ENCODE measurements around the gene KIF16B. TPM values are rescaled to one million over a fixed set of nuclear protein-coding genes. Genes with fewer than 3 reads are reported as not detected.

The KIF16B gene
- total and polyA plus RNA-seq, 2 of the 13 experiments (the other 11 are each of a cell fraction or from before 2014, with no cell fraction given) = 6.9 to 18.0 TPM

DNA sequence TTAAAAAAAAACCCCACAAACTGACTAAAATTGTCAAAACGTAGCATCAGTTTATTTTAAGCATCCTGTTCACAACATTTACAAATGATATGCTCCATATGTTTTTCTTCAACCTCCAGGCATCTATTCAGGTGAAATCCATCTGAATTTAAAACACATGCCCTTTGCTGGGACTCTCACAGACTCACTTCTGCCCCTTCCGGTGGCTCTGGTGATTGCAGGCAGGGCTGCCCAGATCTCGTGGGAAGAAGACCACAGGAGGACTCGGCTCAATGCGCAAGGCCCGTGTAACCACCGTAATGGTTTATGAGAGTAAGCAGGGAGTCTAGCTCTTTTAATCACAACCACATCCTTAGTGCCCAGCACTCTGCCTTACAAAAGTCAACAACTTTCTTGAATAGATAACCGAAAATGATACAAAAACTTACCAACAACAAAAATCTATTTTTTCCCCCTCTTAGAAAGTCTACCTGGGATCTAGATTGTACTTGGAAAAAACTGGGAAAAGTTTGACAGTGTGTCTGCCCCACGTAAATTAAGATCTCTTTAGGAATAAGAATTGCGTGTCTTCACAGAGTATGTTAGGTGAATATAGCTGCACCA is 139.1 kb downstream of the KIF16B start (continued):
- no peak for TF ChIP-seq ZNF768 (CRISPR knock-in tag; IDR thresholded peaks at IDR 0.05)
- TF ChIP-seq, protein P1, sequence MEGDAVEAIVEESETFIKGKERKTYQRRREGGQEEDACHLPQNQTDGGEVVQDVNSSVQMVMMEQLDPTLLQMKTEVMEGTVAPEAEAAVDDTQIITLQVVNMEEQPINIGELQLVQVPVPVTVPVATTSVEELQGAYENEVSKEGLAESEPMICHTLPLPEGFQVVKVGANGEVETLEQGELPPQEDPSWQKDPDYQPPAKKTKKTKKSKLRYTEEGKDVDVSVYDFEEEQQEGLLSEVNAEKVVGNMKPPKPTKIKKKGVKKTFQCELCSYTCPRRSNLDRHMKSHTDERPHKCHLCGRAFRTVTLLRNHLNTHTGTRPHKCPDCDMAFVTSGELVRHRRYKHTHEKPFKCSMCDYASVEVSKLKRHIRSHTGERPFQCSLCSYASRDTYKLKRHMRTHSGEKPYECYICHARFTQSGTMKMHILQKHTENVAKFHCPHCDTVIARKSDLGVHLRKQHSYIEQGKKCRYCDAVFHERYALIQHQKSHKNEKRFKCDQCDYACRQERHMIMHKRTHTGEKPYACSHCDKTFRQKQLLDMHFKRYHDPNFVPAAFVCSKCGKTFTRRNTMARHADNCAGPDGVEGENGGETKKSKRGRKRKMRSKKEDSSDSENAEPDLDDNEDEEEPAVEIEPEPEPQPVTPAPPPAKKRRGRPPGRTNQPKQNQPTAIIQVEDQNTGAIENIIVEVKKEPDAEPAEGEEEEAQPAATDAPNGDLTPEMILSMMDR (CRISPR knock-in tag; IDR thresholded peaks at IDR 0.05) = peak; percentile 81
- no peak for TF ChIP-seq ZNF616 (CRISPR knock-in tag; IDR thresholded peaks at IDR 0.05; ENCODE audit: low read depth)
- TF ChIP-seq ZNF724P (CRISPR knock-in tag; IDR thresholded peaks at IDR 0.05; ENCODE audit: borderline replicate concordance) = no peak
- TF ChIP-seq ZNF660 (CRISPR knock-in tag; IDR thresholded peaks at IDR 0.05; ENCODE audit: borderline replicate concordance, low read depth) = no peak
- no peak for TF ChIP-seq MED8 (CRISPR knock-in tag; IDR thresholded peaks at IDR 0.05; ENCODE audit: insufficient replicate concordance)
- TF ChIP-seq ZNF274 (CRISPR knock-in tag; IDR thresholded peaks at IDR 0.05) = no peak
- 0 out of 2 replicates have a peak, but pooled peaks have one; percentile 26 for TF ChIP-seq POGZ (CRISPR knock-in tag; IDR thresholded peaks at IDR 0.05)
- no peak for TF ChIP-seq HCFC1 (IDR thresholded peaks at IDR 0.05; ENCODE audit: low read depth, low read length)
- TF ChIP-seq MYPOP (CRISPR knock-in tag; IDR thresholded peaks at IDR 0.05) = no peak
- TF ChIP-seq ZFP62 (CRISPR knock-in tag; IDR thresholded peaks at IDR 0.05) = no peak
- TF ChIP-seq SMC3 (IDR thresholded peaks at IDR 0.05; ENCODE audit: low read length) = peak; percentile 59
- 0 out of 2 replicates have a peak, but pooled peaks have one; percentile 21 for TF ChIP-seq ARID3A (IDR thresholded peaks at IDR 0.05; ENCODE audit: low read depth, low read length)
- TF ChIP-seq NCOA5 (CRISPR knock-in tag; IDR thresholded peaks at IDR 0.05) = no peak
- TF ChIP-seq, protein P2, sequence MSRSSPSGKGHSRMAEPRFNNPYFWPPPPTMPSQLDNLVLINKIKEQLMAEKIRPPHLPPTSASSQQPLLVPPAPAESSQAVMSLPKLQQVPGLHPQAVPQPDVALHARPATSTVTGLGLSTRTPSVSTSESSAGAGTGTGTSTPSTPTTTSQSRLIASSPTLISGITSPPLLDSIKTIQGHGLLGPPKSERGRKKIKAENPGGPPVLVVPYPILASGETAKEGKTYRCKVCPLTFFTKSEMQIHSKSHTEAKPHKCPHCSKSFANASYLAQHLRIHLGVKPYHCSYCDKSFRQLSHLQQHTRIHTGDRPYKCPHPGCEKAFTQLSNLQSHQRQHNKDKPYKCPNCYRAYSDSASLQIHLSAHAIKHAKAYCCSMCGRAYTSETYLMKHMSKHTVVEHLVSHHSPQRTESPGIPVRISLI (CRISPR knock-in tag; IDR thresholded peaks at IDR 0.05; ENCODE audit: borderline replicate concordance) = no peak
- peak; percentile 74 for TF ChIP-seq STAG1 (CRISPR knock-in tag; IDR thresholded peaks at IDR 0.05)
- TF ChIP-seq, protein P3, sequence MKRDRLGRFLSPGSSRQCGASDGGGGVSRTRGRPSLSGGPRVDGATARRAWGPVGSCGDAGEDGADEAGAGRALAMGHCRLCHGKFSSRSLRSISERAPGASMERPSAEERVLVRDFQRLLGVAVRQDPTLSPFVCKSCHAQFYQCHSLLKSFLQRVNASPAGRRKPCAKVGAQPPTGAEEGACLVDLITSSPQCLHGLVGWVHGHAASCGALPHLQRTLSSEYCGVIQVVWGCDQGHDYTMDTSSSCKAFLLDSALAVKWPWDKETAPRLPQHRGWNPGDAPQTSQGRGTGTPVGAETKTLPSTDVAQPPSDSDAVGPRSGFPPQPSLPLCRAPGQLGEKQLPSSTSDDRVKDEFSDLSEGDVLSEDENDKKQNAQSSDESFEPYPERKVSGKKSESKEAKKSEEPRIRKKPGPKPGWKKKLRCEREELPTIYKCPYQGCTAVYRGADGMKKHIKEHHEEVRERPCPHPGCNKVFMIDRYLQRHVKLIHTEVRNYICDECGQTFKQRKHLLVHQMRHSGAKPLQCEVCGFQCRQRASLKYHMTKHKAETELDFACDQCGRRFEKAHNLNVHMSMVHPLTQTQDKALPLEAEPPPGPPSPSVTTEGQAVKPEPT (CRISPR knock-in tag; IDR thresholded peaks at IDR 0.05; ENCODE audit: low read depth) = no peak
